ENCODE measurements around the gene EMD.

The EMD gene

GRCh38 chrX:154354013-154354412 lies 25.1 kb upstream of the EMD start:
- TF ChIP-seq FOXM1 (IDR thresholded peaks at IDR 0.05; ENCODE audit: borderline replicate concordance, low read depth) (no peak), CEBPB (IDR thresholded peaks at IDR 0.05) (no peak), TCF12 (IDR thresholded peaks at IDR 0.05; ENCODE audit: low read depth) (no peak), EP300 (IDR thresholded peaks at IDR 0.05; ENCODE audit: borderline replicate concordance) (no peak), NFIC (IDR thresholded peaks at IDR 0.05) (no peak), EGR1 (IDR thresholded peaks at IDR 0.05) (no peak), TAF1 (IDR thresholded peaks at IDR 0.05; ENCODE audit: low read depth) (no peak), ZBTB7A (IDR thresholded peaks at IDR 0.05; ENCODE audit: low read depth) (no peak), USF1 (IDR thresholded peaks at IDR 0.05) (no peak), TEAD4 (IDR thresholded peaks at IDR 0.05) (no peak), REST (IDR thresholded peaks at IDR 0.05; ENCODE audit: low read depth) (no peak), CREB1 (IDR thresholded peaks at IDR 0.05; ENCODE audit: low read depth) (no peak), RAD21 (IDR thresholded peaks at IDR 0.05; ENCODE audit: low read depth) (no peak), YY1 (IDR thresholded peaks at IDR 0.05; ENCODE audit: low read depth) (no peak)
- TF ChIP-seq, protein P1, sequence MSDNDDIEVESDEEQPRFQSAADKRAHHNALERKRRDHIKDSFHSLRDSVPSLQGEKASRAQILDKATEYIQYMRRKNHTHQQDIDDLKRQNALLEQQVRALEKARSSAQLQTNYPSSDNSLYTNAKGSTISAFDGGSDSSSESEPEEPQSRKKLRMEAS (IDR thresholded peaks at IDR 0.05): no peak

- no peak for TF ChIP-seq TEAD4 (IDR thresholded peaks at IDR 0.05)
- TF ChIP-seq TAF1 (IDR thresholded peaks at IDR 0.05; ENCODE audit: low read depth): no peak
- TF ChIP-seq NFIC (IDR thresholded peaks at IDR 0.05): no peak
- no peak for TF ChIP-seq ZBTB7A (IDR thresholded peaks at IDR 0.05; ENCODE audit: low read depth)
- TF ChIP-seq, protein P1 (IDR thresholded peaks at IDR 0.05): no peak
- no peak for TF ChIP-seq EGR1 (IDR thresholded peaks at IDR 0.05)
- TF ChIP-seq CEBPB (IDR thresholded peaks at IDR 0.05): no peak
- no peak for TF ChIP-seq FOXM1 (IDR thresholded peaks at IDR 0.05; ENCODE audit: borderline replicate concordance, low read depth)
- no peak for TF ChIP-seq RAD21 (IDR thresholded peaks at IDR 0.05; ENCODE audit: low read depth)
- TF ChIP-seq CREB1 (IDR thresholded peaks at IDR 0.05; ENCODE audit: low read depth): no peak
- TF ChIP-seq YY1 (IDR thresholded peaks at IDR 0.05; ENCODE audit: low read depth): no peak
- no peak for TF ChIP-seq REST (IDR thresholded peaks at IDR 0.05; ENCODE audit: low read depth)
- no peak for TF ChIP-seq USF1 (IDR thresholded peaks at IDR 0.05)
- TF ChIP-seq EP300 (IDR thresholded peaks at IDR 0.05; ENCODE audit: borderline replicate concordance): no peak
- TF ChIP-seq TCF12 (IDR thresholded peaks at IDR 0.05; ENCODE audit: low read depth): no peak
Observed at GRCh38 chrX:154354516-154354915, 24.6 kb upstream of the EMD start.

GRCh38 chrX:154355094-154355775 lies 23.9 kb upstream of the EMD start:
- TF ChIP-seq EGR1 (IDR thresholded peaks at IDR 0.05) (no peak), FOXM1 (IDR thresholded peaks at IDR 0.05; ENCODE audit: borderline replicate concordance, low read depth) (no peak), USF1 (IDR thresholded peaks at IDR 0.05) (no peak), RAD21 (IDR thresholded peaks at IDR 0.05; ENCODE audit: low read depth) (no peak), TAF1 (IDR thresholded peaks at IDR 0.05; ENCODE audit: low read depth) (no peak), REST (IDR thresholded peaks at IDR 0.05; ENCODE audit: low read depth) (no peak), NFIC (IDR thresholded peaks at IDR 0.05) (no peak), TEAD4 (IDR thresholded peaks at IDR 0.05) (no peak)
- TF ChIP-seq, protein P1 (IDR thresholded peaks at IDR 0.05): no peak
